ENCODE results near the gene MMP13. TPM values are rescaled to one million over a fixed set of nuclear protein-coding genes. Genes with fewer than 3 reads are reported as not detected.

The MMP13 gene
- total RNA-seq, 2 donors from 2014 or later, result not detected

- Histone ChIP-seq H3K4me3 (no peak overlapping the region), H3K27ac (no peak overlapping the region), H3K9me3 (no peaks in the 10 kb centered on the region), H3K27me3 (replicated peaks; ENCODE audit: insufficient read depth) (no peaks in the 10 kb centered on the region), H3K36me3 (no peaks in the 10 kb centered on the region), H3K4me1 (ENCODE audit: control insufficient read depth in 1 of 2, low read depth in 2 of 2) (no peaks in the 10 kb centered on the region)
- DNase-seq (ENCODE audit: low spot score), result no peak
- no peak for ATAC-seq (ENCODE audit: insufficient number of reproducible peaks, low FRiP score, low read depth)
- TF ChIP-seq, protein P1, sequence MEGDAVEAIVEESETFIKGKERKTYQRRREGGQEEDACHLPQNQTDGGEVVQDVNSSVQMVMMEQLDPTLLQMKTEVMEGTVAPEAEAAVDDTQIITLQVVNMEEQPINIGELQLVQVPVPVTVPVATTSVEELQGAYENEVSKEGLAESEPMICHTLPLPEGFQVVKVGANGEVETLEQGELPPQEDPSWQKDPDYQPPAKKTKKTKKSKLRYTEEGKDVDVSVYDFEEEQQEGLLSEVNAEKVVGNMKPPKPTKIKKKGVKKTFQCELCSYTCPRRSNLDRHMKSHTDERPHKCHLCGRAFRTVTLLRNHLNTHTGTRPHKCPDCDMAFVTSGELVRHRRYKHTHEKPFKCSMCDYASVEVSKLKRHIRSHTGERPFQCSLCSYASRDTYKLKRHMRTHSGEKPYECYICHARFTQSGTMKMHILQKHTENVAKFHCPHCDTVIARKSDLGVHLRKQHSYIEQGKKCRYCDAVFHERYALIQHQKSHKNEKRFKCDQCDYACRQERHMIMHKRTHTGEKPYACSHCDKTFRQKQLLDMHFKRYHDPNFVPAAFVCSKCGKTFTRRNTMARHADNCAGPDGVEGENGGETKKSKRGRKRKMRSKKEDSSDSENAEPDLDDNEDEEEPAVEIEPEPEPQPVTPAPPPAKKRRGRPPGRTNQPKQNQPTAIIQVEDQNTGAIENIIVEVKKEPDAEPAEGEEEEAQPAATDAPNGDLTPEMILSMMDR (IDR thresholded peaks at IDR 0.05), result no peak
Measured at GRCh38 chr11:102972853-102973252, 17.3 kb upstream of the MMP13 start.

DNA sequence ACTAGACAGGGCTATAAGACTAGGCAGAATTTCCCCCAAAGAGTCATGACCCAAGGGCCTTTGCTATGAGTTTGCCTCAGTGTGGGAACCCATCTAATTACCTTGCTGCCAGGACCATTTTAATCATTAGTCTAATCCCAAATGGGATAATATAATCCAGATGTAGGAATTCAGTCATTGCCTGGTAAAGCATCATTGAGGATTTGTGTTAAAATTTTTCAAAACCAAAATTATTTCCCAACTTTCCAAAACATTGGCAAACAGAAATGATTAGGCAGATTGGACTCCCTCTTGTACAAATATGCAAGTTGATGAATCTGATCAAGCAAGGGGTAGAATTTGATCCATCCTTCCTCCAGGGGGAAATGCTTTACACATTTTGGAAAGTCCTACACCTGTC, 16.2 kb upstream of the MMP13 start:
- Histone ChIP-seq H3K4me1 (ENCODE audit: control insufficient read depth in 1 of 2, low read depth in 2 of 2) (no peaks in the 10 kb centered on the region), H3K36me3 (no peaks in the 10 kb centered on the region), H3K4me3 (no peak overlapping the region), H3K27ac (no peak overlapping the region), H3K9me3 (no peaks in the 10 kb centered on the region), H3K27me3 (replicated peaks; ENCODE audit: insufficient read depth) (no peaks in the 10 kb centered on the region)
- DNase-seq (ENCODE audit: low spot score) (no peak), ATAC-seq (ENCODE audit: insufficient number of reproducible peaks, low FRiP score, low read depth) (no peak)
- TF ChIP-seq, protein P1 (IDR thresholded peaks at IDR 0.05), result no peak

DNA sequence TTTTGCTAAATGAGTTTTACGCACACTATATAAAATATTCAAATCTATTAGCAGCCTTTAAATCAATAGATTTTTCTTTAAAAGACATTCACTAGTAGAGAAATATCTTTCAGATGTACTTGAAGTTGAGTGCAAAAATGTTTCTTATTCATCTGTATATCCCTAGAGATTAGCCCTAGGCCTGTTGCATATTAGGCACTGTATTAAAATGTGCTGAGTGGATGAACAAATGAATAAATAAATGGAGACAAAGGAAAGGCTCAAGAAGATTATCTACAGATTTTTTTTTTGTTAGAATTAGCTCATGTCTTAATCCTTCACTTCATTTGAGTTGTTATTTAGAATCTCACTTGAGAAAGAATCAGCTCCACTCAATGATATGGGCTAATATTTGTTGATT, 12.0 kb upstream of the MMP13 start:
- Histone ChIP-seq H3K4me3 (no peak overlapping the region), H3K27ac (no peak overlapping the region), H3K4me1 (ENCODE audit: control insufficient read depth in 1 of 2, low read depth in 2 of 2) (no peaks in the 10 kb centered on the region), H3K9me3 (no peaks in the 10 kb centered on the region), H3K36me3 (no peaks in the 10 kb centered on the region), H3K27me3 (replicated peaks; ENCODE audit: insufficient read depth) (no peaks in the 10 kb centered on the region)
- DNase-seq (ENCODE audit: low spot score), result no peak
- no peak for ATAC-seq (ENCODE audit: insufficient number of reproducible peaks, low FRiP score, low read depth)
- TF ChIP-seq, protein P1 (IDR thresholded peaks at IDR 0.05), result no peak

DNA sequence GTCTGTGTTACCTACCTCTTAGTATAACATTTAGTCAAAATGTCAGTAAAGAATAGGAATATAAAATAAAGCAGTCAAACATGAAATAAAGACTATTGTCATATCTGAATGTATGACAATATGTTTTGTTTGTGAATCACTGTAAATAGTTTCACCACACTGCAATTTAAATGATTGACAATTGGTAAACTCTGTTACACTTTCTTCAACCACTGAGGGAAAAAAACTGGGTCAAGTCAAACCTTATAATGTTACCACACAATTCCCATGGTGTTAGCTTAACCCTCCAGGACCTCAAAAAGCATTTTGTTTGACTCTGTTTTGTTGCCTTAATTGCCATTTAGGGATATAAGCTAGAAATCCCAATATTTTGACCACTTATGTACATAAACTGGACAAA, 10.5 kb upstream of the MMP13 start:
- Histone ChIP-seq H3K27me3 (replicated peaks; ENCODE audit: insufficient read depth) (no peaks in the 10 kb centered on the region), H3K4me3 (no peak overlapping the region), H3K4me1 (ENCODE audit: control insufficient read depth in 1 of 2, low read depth in 2 of 2) (no peaks in the 10 kb centered on the region), H3K27ac (no peak overlapping the region), H3K36me3 (no peaks in the 10 kb centered on the region), H3K9me3 (no peaks in the 10 kb centered on the region)
- ATAC-seq (ENCODE audit: insufficient number of reproducible peaks, low FRiP score, low read depth), result no peak
- TF ChIP-seq, protein P1 (IDR thresholded peaks at IDR 0.05), result no peak
- no peak for DNase-seq (ENCODE audit: low spot score)

GRCh38 chr11:102964867-102965266, 9.3 kb upstream of the MMP13 start:
- Histone ChIP-seq H3K27ac (no peak overlapping the region), H3K4me3 (no peak overlapping the region), H3K4me1 (ENCODE audit: control insufficient read depth in 1 of 2, low read depth in 2 of 2) (no peaks in the 10 kb centered on the region), H3K9me3 (no peaks in the 10 kb centered on the region), H3K27me3 (replicated peaks; ENCODE audit: insufficient read depth) (no peaks in the 10 kb centered on the region), H3K36me3 (no peaks in the 10 kb centered on the region)
- TF ChIP-seq, protein P1 (IDR thresholded peaks at IDR 0.05), result no peak
- DNase-seq (ENCODE audit: low spot score) (no peak), ATAC-seq (ENCODE audit: insufficient number of reproducible peaks, low FRiP score, low read depth) (no peak)
